CD4-positive, alpha-beta T cell treated with Interleukin-6 for 4 hours (primary cell): ENCODE data around the gene P2RY14.

Experiments
- DNase-seq: peaks from one replicate; pipeline ENCODE4 v3.0.0-alpha.2; 2020; ENCODE audit warnings: mixed read lengths

The P2RY14 gene

GRCh38 chr3:151299006-151299405, 20.7 kb upstream of the P2RY14 start:
- no peak for DNase-seq

GRCh38 chr3:151297429-151297828, 19.1 kb upstream of the P2RY14 start:
- DNase-seq, result no peak

GRCh38 chr3:151296226-151296625, 17.9 kb upstream of the P2RY14 start:
- DNase-seq, result no peak

- DNase-seq, result no peak
Measured at GRCh38 chr3:151293127-151293526, 14.8 kb upstream of the P2RY14 start.

GRCh38 chr3:151290673-151291072, 12.3 kb upstream of the P2RY14 start:
- no peak for DNase-seq

- DNase-seq, result no peak
Measured at GRCh38 chr3:151289445-151289844, 11.1 kb upstream of the P2RY14 start.

- no peak for DNase-seq
Measured at GRCh38 chr3:151285940-151286339, 7.6 kb upstream of the P2RY14 start.

- DNase-seq, result no peak
Measured at GRCh38 chr3:151283907-151284461, 5.6 kb upstream of the P2RY14 start.

GRCh38 chr3:151283387-151283786, 5.0 kb upstream of the P2RY14 start:
- no peak for DNase-seq

GRCh38 chr3:151282921-151283320, 4.6 kb upstream of the P2RY14 start:
- DNase-seq, result no peak

- DNase-seq, result no peak
Measured at GRCh38 chr3:151281671-151282324, 3.5 kb upstream of the P2RY14 start.

- peak; percentile 43 for DNase-seq
Measured at GRCh38 chr3:151276687-151277042, 1.7 kb downstream of the P2RY14 start.

GRCh38 chr3:151276038-151276686, 2.2 kb downstream of the P2RY14 start:
- DNase-seq, result no peak

GRCh38 chr3:151275091-151275490, 3.3 kb downstream of the P2RY14 start:
- no peak for DNase-seq

- no peak for DNase-seq
Measured at GRCh38 chr3:151269631-151270030, 8.7 kb downstream of the P2RY14 start.

GRCh38 chr3:151268267-151269235, 9.8 kb downstream of the P2RY14 start:
- DNase-seq, result peak; percentile 36

GRCh38 chr3:151267066-151267465, 11.3 kb downstream of the P2RY14 start:
- no peak for DNase-seq

- DNase-seq, result no peak
Measured at GRCh38 chr3:151265866-151266265, 12.5 kb downstream of the P2RY14 start.

GRCh38 chr3:151265166-151265565, 13.2 kb downstream of the P2RY14 start:
- no peak for DNase-seq

- no peak for DNase-seq
Measured at GRCh38 chr3:151264605-151265004, 13.7 kb downstream of the P2RY14 start.

GRCh38 chr3:151262871-151263525, 15.3 kb downstream of the P2RY14 start:
- DNase-seq, result no peak

GRCh38 chr3:151259664-151260063, 18.7 kb downstream of the P2RY14 start:
- DNase-seq, result no peak

GRCh38 chr3:151256749-151257148, 21.6 kb downstream of the P2RY14 start:
- DNase-seq, result no peak
